Activated naive CD4-positive, alpha-beta T cell treated with anti-CD3 and anti-CD28 coated beads, Interleukin-2, amount 10 ng/mL, durations not matched to agents 7 days and 5 days (primary cell): ENCODE data around the gene CA11.
"Not testable (repeated sequence)": the region's sequence is repeated elsewhere in the genome, so short reads cannot be mapped to it uniquely, and the experiment has no call there.

Experiments used
- CTCF ChIA-PET: fragments of 350-600 bp; sonication (Branson Sonifier 250); formaldehyde crosslinking; loops from one replicate; lab custom pipeline; 2021; ENCODE audit warnings: antibody characterized with exemption; lab: Charles Lee
- DNase-seq: peaks from one replicate; pipeline ENCODE4 v3.0.0-alpha.2; 2020
- H3K27ac Mint-ChIP-seq: one replicate; pipeline ENCODE4 v1.8.0; 2021; ENCODE audit warnings: mild to moderate bottlenecking, moderate library complexity, mixed read lengths
- H3K27me3 Mint-ChIP-seq: one replicate; pipeline ENCODE4 v1.8.0; 2021; ENCODE audit warnings: mild to moderate bottlenecking, mixed read lengths
- H3K36me3 Mint-ChIP-seq: one replicate; pipeline ENCODE4 v1.8.0; 2021; ENCODE audit warnings: mixed read lengths
- H3K4me1 Mint-ChIP-seq: one replicate; pipeline ENCODE4 v1.8.0; 2021; ENCODE audit warnings: mixed read lengths
- H3K4me3 Mint-ChIP-seq: one replicate; pipeline ENCODE4 v1.8.0; 2021; ENCODE audit warnings: mild to moderate bottlenecking, moderate library complexity, mixed read lengths
- H3K9me3 Mint-ChIP-seq: one replicate; pipeline ENCODE4 v1.8.0; 2021; ENCODE audit warnings: mixed read lengths

The CA11 gene

DNA sequence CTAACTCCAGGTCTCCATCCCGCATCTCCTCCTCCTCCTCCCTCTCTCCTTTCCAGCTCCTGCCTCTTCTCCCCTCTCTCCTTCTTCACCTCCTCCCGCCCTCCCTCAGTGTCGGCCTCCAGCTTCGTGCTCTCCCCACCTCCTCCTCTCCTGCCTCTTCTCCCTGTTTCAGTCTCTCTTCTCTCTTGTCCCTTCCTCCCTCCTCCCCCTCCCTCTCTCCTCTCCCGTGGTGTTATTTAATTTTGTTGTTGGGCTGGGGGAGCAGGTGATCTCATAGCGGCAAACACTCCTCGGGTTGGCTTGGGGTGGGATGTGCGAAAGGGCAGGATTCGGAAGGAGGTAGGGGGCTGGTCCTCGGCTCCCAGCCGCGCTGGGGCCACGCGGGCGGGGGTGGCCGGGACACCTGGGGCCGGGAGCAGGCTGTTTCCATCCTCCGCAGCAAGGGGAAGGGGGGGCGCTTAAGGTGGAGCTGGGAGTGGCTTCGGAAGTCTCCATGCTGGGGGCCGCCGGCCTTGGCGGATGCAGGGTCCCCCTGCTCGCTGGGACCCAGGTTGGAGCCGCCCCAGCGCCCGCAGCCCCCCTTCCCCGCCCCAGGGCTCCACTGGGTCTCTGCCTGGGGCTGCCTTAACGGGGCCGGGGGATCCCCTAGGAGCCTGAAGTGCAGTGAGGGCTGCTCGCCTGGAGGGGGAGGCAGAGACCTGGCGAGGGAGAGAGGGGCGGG lies at the start of gene CA11:
Gene CA11, minus strand, starts transcription at position 187 of the 721 bp plus-strand sequence. CDS start 555 bp downstream, outside the sequence.
- H3K36me3 Mint-ChIP-seq, result no peaks in the 10 kb centered on the region
- peak; percentile 95 for DNase-seq
- H3K27ac Mint-ChIP-seq, result peak within 1 kb of the TSS; percentile 81
- H3K4me3 Mint-ChIP-seq, result peak within 1 kb of the TSS; percentile 75
- CTCF ChIA-PET, result interaction anchor here (0.6 to 3.4 kb wide), 14 partner anchors 12 to 254 kb away, joined by 3 to 31 read pairs (median 4); partner anchors contain the start of genes HSD17B14 and NUCB1
- peaks cover 55% of the 10 kb centered on the region for H3K4me1 Mint-ChIP-seq
- no peaks in the 10 kb centered on the region for H3K9me3 Mint-ChIP-seq
- peaks cover 16% of the 10 kb centered on the region for H3K27me3 Mint-ChIP-seq

DNA sequence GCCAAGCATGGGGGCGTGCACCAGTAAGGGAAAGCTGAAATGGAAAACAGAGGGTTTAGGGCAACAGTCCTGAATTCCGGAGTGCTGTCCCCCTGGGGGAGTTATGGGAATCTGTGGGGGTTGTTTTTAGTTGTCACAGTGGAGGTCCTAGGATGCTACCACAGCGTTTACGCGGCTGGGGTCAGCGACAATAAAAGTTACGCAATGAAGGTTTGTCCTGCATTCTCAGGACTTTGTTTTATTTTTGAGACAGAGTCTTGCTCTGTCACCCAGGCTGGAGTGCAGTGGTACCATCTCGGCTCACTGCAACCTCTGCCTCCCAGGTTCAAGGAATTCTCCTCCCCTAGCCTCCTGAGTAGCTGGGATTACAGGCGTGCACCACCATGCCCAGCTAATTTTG lies 47.6 kb upstream of the CA11 start:
- not testable (repeated sequence) for H3K27ac Mint-ChIP-seq, H3K4me3 Mint-ChIP-seq, H3K36me3 Mint-ChIP-seq

DNA sequence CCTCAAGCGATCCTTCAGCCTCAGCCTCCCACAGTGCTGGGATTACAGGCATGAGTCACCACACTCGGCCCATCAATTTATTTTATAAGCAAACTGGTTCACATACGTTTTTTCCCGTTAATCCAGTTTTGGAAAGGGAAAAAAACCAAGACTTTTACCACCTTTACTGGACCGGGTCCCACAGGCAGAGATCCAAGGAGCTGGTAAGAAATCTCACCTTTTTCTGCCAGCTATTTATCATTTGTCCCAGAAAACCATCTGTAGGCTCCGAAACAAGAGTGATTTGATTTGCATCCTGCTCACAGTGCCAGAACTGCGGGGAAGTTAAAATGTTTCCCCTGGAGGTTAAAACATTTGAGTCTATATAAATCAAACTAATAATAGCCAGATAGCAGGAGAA lies 43.5 kb upstream of the CA11 start:
- DNase-seq, result no peak
- Mint-ChIP-seq H3K4me3 (no peak overlapping the region), H3K27ac (no peak overlapping the region), H3K27me3 (peaks cover 1% of the 10 kb centered on the region), H3K9me3 (no peaks in the 10 kb centered on the region), H3K4me1 (no peaks in the 10 kb centered on the region), H3K36me3 (no peaks in the 10 kb centered on the region)
- CTCF ChIA-PET, result interaction anchor here (1.9 kb wide), 1 partner anchor 14 kb away, joined by 4 read pairs; no protein-coding TSS in a partner anchor

More for the DNA sequence above, 47.6 kb upstream of the CA11 start:
- H3K9me3 Mint-ChIP-seq, DNase-seq, CTCF ChIA-PET: not testable (repeated sequence)
- peaks cover 37% of the 10 kb centered on the region for H3K27me3 Mint-ChIP-seq
- peaks cover 10% of the 10 kb centered on the region for H3K4me1 Mint-ChIP-seq

DNA sequence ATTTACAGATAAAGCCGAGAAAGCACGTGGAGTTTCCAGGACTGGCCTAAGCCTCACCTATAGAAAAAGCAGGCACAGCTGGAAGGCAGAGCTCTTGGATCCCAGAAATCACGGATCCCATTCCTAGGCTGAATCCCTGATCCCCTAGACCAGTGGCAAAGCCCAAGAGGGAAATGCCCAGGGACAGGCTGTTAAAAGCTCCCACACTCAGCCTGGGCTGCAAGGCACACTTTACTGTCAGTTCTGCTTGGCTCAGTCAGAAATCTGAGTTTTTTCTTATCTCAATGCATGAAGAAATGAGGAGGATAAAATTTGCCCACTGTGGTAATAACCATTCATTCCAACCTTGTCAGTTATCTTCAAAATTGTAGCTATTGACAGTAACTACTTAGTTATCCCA lies 41.8 kb upstream of the CA11 start:
- no peak overlapping the region for H3K27ac Mint-ChIP-seq
- H3K9me3 Mint-ChIP-seq, result no peaks in the 10 kb centered on the region
- no peak for DNase-seq
- H3K4me1 Mint-ChIP-seq, result no peaks in the 10 kb centered on the region
- CTCF ChIA-PET, result no interaction called here
- no peaks in the 10 kb centered on the region for H3K27me3 Mint-ChIP-seq
- H3K4me3 Mint-ChIP-seq, result no peak overlapping the region
- H3K36me3 Mint-ChIP-seq, result no peaks in the 10 kb centered on the region

DNA sequence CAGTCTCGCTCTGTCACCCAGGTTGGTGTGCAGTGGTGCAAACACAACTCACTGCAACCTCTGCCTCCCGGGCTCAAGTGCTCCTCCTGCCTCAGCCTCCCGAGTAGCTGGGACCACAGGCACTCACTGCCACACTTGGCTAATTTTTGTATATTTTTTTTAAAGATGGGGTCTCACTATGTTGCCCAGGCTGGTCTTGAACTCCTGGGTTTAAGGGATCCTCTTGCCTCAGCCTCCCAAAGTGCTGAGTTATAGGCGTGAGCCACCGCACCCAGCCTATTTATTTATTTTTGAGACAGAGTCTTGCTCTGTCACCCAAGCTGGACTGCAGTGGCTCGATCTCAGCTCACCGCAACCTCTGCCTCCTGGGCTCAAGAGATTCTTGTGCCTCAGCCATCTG lies 40.6 kb upstream of the CA11 start:
- H3K27me3 Mint-ChIP-seq, H3K27ac Mint-ChIP-seq, CTCF ChIA-PET, H3K4me3 Mint-ChIP-seq, H3K9me3 Mint-ChIP-seq, DNase-seq, H3K36me3 Mint-ChIP-seq, H3K4me1 Mint-ChIP-seq: not testable (repeated sequence)

DNA sequence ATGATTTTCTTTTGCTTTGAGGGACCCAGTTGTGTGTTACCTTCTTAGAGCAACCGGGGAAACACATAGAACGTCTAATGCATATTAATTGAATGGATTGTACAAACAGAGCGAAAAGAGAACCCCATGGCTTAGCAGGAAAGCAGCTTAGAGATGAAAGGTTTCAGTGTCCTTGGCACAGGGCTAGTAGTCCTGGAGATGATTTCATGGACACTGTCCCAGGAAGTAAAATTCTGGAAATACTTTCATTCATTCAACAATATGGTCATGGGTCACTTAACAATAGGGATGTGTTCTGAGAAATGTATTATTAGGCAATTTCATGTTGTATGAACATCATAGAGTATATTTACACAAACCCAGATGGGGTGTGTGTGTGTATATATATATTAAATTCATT lies 40.1 kb upstream of the CA11 start:
- no peak for DNase-seq
- Mint-ChIP-seq H3K4me1 (no peaks in the 10 kb centered on the region), H3K9me3 (no peaks in the 10 kb centered on the region), H3K27me3 (no peaks in the 10 kb centered on the region), H3K27ac (no peak overlapping the region), H3K4me3 (no peak overlapping the region), H3K36me3 (no peaks in the 10 kb centered on the region)
- CTCF ChIA-PET, result no interaction called here

DNA sequence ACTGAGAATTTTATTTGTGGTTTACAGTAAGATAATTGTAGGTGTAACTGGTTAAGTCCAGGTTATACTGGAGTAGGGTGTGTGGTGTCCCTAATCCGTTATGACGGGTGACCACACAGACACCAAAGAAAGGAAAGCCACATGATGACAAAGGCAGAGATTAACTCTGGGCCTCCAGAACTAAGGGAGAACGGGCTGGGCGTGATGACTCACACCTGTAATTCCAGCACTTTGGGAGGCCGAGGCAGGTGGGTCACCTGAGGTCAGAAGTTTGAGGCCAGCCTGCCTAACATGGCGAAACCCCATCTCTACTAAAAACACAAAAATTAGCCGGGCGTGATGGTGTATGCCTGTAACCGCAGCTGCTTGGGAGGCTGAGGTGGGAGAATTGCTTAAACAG lies 39.6 kb upstream of the CA11 start:
- Mint-ChIP-seq H3K4me3 (no peak overlapping the region), H3K9me3 (no peaks in the 10 kb centered on the region), H3K4me1 (no peaks in the 10 kb centered on the region), H3K27me3 (no peaks in the 10 kb centered on the region), H3K27ac (no peak overlapping the region), H3K36me3 (no peaks in the 10 kb centered on the region)
- no peak for DNase-seq
- CTCF ChIA-PET, result no interaction called here

DNA sequence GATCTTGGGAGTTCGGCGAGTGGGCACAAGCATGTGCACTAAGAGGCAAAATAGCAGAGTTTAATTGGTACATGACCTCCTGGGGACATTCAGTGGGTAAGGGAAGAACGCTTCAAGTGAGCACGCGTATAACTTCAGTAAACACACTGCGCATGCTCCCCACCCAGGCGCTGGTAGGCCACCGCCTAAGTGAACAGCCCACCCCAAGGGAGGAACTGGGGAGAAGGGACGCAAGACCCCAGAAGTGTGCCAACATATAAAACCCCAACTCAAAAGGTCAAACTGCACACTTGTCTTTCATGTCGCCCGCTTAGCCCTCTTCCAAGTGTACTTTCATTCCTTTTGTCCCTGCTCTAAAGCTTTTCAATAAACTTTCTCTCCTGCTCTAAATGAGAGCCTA lies 37.4 kb upstream of the CA11 start:
- Mint-ChIP-seq H3K27ac (no peak overlapping the region), H3K4me3 (no peak overlapping the region), H3K9me3 (no peaks in the 10 kb centered on the region), H3K4me1 (no peaks in the 10 kb centered on the region), H3K36me3 (no peaks in the 10 kb centered on the region), H3K27me3 (no peaks in the 10 kb centered on the region)
- CTCF ChIA-PET, result interaction anchor here (1.2 to 1.4 kb wide), 2 partner anchors 9 to 12 kb away, joined by 3 to 4 read pairs; no protein-coding TSS in a partner anchor
- no peak for DNase-seq

DNA sequence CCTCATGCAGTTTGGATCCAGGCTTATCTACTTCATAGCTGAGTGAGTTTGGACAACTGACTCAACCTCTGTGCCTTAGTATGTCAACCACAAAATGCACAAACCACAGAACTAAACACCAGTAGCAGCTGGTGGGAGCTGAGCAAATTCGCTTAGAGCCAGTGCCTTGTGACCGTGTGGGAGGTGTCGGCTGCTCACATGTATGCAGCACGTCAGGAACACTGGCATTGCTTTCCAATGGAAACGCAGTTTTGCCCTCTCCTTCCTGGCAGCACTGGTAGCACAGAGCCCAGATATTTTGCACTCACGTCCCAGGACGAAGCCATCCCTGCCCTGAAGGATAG lies 35.1 kb upstream of the CA11 start:
- Mint-ChIP-seq H3K27ac (no peak overlapping the region), H3K27me3 (peaks cover 11% of the 10 kb centered on the region), H3K9me3 (no peaks in the 10 kb centered on the region), H3K36me3 (no peaks in the 10 kb centered on the region), H3K4me3 (no peak overlapping the region), H3K4me1 (no peaks in the 10 kb centered on the region)
- CTCF ChIA-PET, result no interaction called here
- DNase-seq, result no peak

DNA sequence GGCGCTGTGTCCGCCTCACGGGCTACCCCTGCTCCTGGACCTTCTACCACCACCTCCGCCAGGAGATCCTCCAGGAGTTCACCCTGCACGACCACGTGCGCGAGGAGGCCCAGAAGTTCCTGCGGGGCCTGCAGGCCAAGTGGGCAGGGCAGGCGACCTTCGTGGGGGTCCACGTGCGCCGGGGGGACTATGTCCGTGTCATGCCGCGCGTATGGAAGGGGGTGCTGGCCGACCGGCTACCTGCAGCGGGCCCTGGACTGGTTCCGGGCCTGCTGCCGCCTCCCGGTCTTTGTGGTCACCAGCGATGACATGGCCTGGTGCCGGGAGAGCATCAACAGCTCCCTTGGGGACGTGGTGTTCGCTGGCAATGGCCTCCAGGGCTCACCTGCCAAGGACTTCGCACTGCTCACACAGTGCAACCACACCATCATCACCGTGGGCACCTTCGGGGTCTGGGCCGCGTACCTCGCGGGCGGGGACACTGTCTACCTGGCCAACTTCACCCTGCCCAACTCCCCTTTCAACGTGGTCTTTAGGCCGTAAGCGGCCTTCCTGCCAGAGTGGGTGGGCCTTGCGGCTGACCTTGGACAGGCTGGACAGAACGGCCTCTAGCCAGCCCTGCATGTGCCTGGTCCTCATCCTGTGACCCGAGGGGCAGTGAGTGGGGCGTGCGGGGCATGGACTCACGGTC lies 34.6 kb upstream of the CA11 start:
- Mint-ChIP-seq H3K27ac (no peak overlapping the region), H3K9me3 (no peaks in the 10 kb centered on the region), H3K36me3 (no peaks in the 10 kb centered on the region), H3K4me3 (no peak overlapping the region), H3K27me3 (peaks cover 14% of the 10 kb centered on the region), H3K4me1 (no peaks in the 10 kb centered on the region)
- DNase-seq, result no peak
- CTCF ChIA-PET, result no interaction called here

DNA sequence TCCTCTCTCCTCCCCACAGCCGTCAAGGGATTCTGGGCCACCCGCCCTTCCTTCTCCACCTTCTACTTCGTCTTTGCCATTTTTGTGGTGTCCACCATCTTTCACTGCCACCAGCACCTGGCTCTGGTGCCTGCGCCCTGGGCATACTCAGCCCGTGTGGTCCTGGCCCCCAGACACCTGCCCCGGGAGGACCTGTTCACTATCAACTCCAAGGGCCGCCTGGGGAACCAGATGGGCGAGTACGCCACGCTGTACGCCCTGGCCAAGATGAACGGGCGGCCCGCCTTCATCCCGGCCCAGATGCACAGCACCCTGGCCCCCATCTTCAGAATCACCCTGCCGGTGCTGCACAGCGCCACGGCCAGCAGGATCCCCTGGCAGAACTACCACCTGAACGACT lies 34.0 kb upstream of the CA11 start:
- H3K27me3 Mint-ChIP-seq, result peaks cover 18% of the 10 kb centered on the region
- CTCF ChIA-PET, DNase-seq, H3K4me3 Mint-ChIP-seq, H3K27ac Mint-ChIP-seq, H3K4me1 Mint-ChIP-seq, H3K9me3 Mint-ChIP-seq, H3K36me3 Mint-ChIP-seq: not testable (repeated sequence)

DNA sequence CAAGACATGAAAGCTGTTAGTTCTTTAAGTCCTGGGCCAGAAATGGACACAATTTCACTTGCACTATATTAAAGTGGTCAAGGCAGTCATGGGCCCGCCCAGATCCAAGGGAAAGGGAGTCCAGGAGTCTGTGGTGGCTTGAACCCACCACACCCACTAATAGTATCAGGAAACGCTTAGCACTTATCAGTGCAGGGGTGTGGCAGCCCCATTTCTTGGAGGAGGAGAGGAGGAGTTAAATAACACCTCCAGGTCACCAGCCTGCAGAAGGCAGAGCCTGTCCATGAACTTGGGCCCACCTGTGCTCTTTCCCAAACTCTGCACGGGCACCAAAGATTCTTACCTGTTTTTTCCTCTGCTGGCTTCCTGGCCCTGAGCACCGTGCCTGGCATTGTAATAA lies 32.2 kb upstream of the CA11 start:
- no peak overlapping the region for H3K27ac Mint-ChIP-seq
- H3K4me3 Mint-ChIP-seq, result no peak overlapping the region
- peaks cover 6% of the 10 kb centered on the region for H3K4me1 Mint-ChIP-seq
- H3K27me3 Mint-ChIP-seq, result peaks cover 22% of the 10 kb centered on the region
- H3K36me3 Mint-ChIP-seq, result no peaks in the 10 kb centered on the region
- CTCF ChIA-PET, result interaction anchor here (1.7 to 2.3 kb wide), 2 partner anchors 61 to 293 kb away, joined by 5 read pairs; no protein-coding TSS in a partner anchor
- no peak for DNase-seq
- H3K9me3 Mint-ChIP-seq, result no peaks in the 10 kb centered on the region

DNA sequence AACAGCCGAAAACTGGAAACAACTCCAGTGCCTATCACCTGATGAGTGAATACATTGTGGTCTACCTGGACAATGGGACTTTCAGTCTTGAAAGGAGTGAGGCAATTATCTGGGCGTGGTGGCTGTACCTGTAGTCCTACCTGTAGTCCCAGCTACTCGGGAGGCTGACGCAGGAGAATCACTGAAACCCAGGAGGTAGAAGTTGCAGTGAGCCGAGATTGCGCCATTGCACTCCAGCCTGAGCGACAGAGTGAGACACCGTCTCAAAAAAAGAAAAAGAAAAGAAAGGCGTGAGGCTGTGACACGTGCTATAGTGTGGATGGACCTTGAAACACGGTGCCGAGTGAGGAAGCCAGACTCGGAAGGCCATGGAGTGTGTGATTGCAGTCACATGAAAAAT lies 30.9 kb upstream of the CA11 start:
- H3K27ac Mint-ChIP-seq, result no peak overlapping the region
- peaks cover 27% of the 10 kb centered on the region for H3K27me3 Mint-ChIP-seq
- DNase-seq, result no peak

DNA sequence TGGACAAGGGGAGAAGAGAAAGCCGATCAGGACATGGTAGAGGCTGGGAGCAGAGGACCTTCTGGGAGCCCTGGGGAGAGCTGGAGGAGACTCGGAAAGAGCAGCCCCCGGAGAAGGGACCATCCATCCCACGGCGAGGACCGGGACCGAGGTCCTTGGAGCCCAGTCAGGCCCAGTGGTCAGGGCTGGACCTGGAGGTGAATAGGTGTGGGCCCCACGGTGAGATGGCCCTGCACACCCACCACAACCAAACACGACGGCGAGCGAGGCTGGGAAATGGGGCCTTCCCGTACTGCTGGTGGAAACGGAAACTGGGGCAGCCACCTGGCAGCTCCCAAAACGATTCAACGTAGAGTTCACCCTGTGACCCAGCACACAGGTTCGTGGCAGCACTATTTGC lies 30.5 kb upstream of the CA11 start:
- peaks cover 27% of the 10 kb centered on the region for H3K27me3 Mint-ChIP-seq
- no peak overlapping the region for H3K4me3 Mint-ChIP-seq
- H3K4me1 Mint-ChIP-seq, result peaks cover 6% of the 10 kb centered on the region
- H3K27ac Mint-ChIP-seq, result no peak overlapping the region
- CTCF ChIA-PET, result interaction anchor here (1.6 to 4.3 kb wide), 4 partner anchors 10 to 171 kb away, joined by 3 to 31 read pairs (median 4); partner anchors contain the start of gene CA11
- no peaks in the 10 kb centered on the region for H3K9me3 Mint-ChIP-seq
- DNase-seq, result no peak
- no peaks in the 10 kb centered on the region for H3K36me3 Mint-ChIP-seq

More for the DNA sequence above, 30.9 kb upstream of the CA11 start:
- no peaks in the 10 kb centered on the region for H3K9me3 Mint-ChIP-seq
- H3K4me1 Mint-ChIP-seq, result peaks cover 6% of the 10 kb centered on the region
- H3K4me3 Mint-ChIP-seq, result no peak overlapping the region
- no peaks in the 10 kb centered on the region for H3K36me3 Mint-ChIP-seq
- CTCF ChIA-PET, result interaction anchor here (0.8 to 4.3 kb wide), 5 partner anchors 10 to 294 kb away, joined by 3 to 31 read pairs (median 5); partner anchors contain the start of gene CA11
